H1 (cell line): ENCODE data around the gene HK1. TPM values are rescaled to one million over a fixed set of nuclear protein-coding genes. Genes with fewer than 3 reads are reported as not detected.
A peak's percentile ranks its signal among the peaks of the same experiment; 100 is the strongest.

Source experiments
- CTCF ChIA-PET: fragments of 300-600 bp; sonication (Branson Sonifier 250); formaldehyde crosslinking; loops from one replicate; lab custom pipeline; 2021; ENCODE audit not compliant: partially characterized antibody; lab: Charles Lee
- POLR2A ChIA-PET: fragments of 300-600 bp; sonication (Branson Sonifier 250); formaldehyde crosslinking; loops from one replicate; lab custom pipeline; 2021; ENCODE audit warnings: inconsistent platforms; ENCODE audit not compliant: partially characterized antibody; lab: Charles Lee
- DNase-seq, 2 experiments: peaks; one replicate each; pipeline versions ENCODE4 v3.0.0 to v3.0.0-alpha.2; 2010 to 2022; ENCODE audit warnings: low spot score in 2 of 2, low read depth in 1 of 2, mixed read lengths in 1 of 2
- FAIRE-seq: peaks from 2 replicates; lab custom pipeline; 2011; peaks lifted over from hg19 to GRCh38; lab: Jason Lieb, UNC
- H2AFZ ChIP-seq: 2 replicates; pipeline ENCODE4 v1.8.1; 2012; ENCODE audit warnings: low read length, inconsistent platforms
- H2AK5ac ChIP-seq: 2 replicates; pipeline ENCODE4 v1.6.1; 2013; ENCODE audit warnings: low read depth, low read length
- H2BK120ac ChIP-seq: replicated peaks from 2 replicates; pipeline ENCODE3; 2013; ENCODE audit warnings: low read depth, low read length, inconsistent platforms
- H2BK12ac ChIP-seq: 2 replicates; pipeline ENCODE4 v1.6.1; 2013; ENCODE audit warnings: low read depth, low read length
- H2BK15ac ChIP-seq: 2 replicates; pipeline ENCODE4 v1.6.1; 2013; ENCODE audit warnings: low read length
- H2BK20ac ChIP-seq: 2 replicates; pipeline ENCODE4 v1.6.1; 2013; ENCODE audit warnings: low read length
- H2BK5ac ChIP-seq: 2 replicates; pipeline ENCODE4 v1.6.1; 2013; ENCODE audit warnings: low read depth, low read length
- H3K14ac ChIP-seq: 2 replicates; pipeline ENCODE4 v1.6.1; 2013; ENCODE audit warnings: inconsistent platforms; ENCODE audit not compliant: insufficient read length
- H3K18ac ChIP-seq: 2 replicates; pipeline ENCODE4 v1.6.1; 2013; ENCODE audit warnings: low read length; ENCODE audit errors: extremely low read depth
- H3K23ac ChIP-seq: 2 replicates; pipeline ENCODE4 v1.6.1; 2013; ENCODE audit warnings: inconsistent platforms; ENCODE audit not compliant: insufficient read length
- H3K23me2 ChIP-seq: 2 replicates; pipeline ENCODE4 v1.6.1; 2013; ENCODE audit warnings: low read depth, low read length
- H3K27ac ChIP-seq: 2 replicates; pipeline ENCODE4 v1.6.1; 2011; ENCODE audit warnings: low read depth, low read length, inconsistent platforms
- H3K27me3 ChIP-seq, 4 experiments: replicated peaks in 1 of 4; 1 replicate in 1 of 4; 2 replicates in 3 of 4; pipeline versions ENCODE4 v1.6.1 to v1.8.1; 2011 to 2013; ENCODE audit warnings: low read length in 3 of 4, mild to moderate bottlenecking in 3 of 4, inconsistent platforms in 2 of 4, mixed read lengths in 2 of 4, moderate library complexity in 1 of 4; ENCODE audit not compliant: control insufficient read depth in 3 of 4, insufficient read depth in 3 of 4; ENCODE audit errors: extremely low read depth in 1 of 4
- H3K36me3 ChIP-seq, 4 experiments: 2 replicates each; pipeline versions ENCODE4 v1.6.1 to v1.8.1; 2011 to 2013; ENCODE audit warnings: mild to moderate bottlenecking in 4 of 4, low read length in 3 of 4, moderate library complexity in 2 of 4, control low read depth in 1 of 4, inconsistent platforms in 1 of 4; ENCODE audit not compliant: insufficient read depth in 4 of 4, control insufficient read depth in 2 of 4
- H3K4ac ChIP-seq: replicated peaks from 2 replicates; pipeline ENCODE3; 2013; ENCODE audit warnings: low read length, low read depth, mixed read lengths, inconsistent platforms; ENCODE audit not compliant: insufficient read length
- H3K4me1 ChIP-seq, 4 experiments: replicated peaks in 1 of 4; 1 replicate in 1 of 4; 2 replicates in 3 of 4; pipeline versions ENCODE4 v1.6.1 to v1.8.1; 2011 to 2013; ENCODE audit warnings: low read length in 3 of 4, inconsistent platforms in 2 of 4, mixed read lengths in 1 of 4; ENCODE audit not compliant: insufficient read depth in 4 of 4, control insufficient read depth in 3 of 4
- H3K4me2 ChIP-seq, 2 experiments: 2 replicates each; pipeline versions ENCODE4 v1.6.1 to v1.8.1; 2011 to 2013; ENCODE audit warnings: low read depth in 2 of 2, low read length in 2 of 2, control low read depth in 1 of 2, inconsistent platforms in 1 of 2, mild to moderate bottlenecking in 1 of 2; ENCODE audit not compliant: insufficient read depth in 1 of 2
- H3K4me3 ChIP-seq, 4 experiments: fragments of 200-600, 300-600 bp in 1 of 4; sonication (generic), shearing (Covaris generic), sonication (Bioruptor Twin) in 1 of 4; 2 replicates each; pipeline versions ENCODE4 v1.5.1 to v1.8.1; 2011 to 2016; ENCODE audit warnings: low read length in 4 of 4, low read depth in 3 of 4, control low read depth in 2 of 4, inconsistent platforms in 2 of 4, mild to moderate bottlenecking in 2 of 4, mixed read lengths in 1 of 4, moderate library complexity in 1 of 4; ENCODE audit not compliant: insufficient read depth in 2 of 4; ENCODE audit errors: extremely low read depth in 1 of 4
- H3K56ac ChIP-seq: replicated peaks from 2 replicates; pipeline ENCODE3; 2013; ENCODE audit warnings: low read depth, mild to moderate bottlenecking, mixed read lengths, low read length, inconsistent platforms; ENCODE audit not compliant: insufficient read length
- H3K79me1 ChIP-seq: 2 replicates; pipeline ENCODE4 v1.6.1; 2013; ENCODE audit warnings: low read depth, low read length, control low read depth
- H3K79me2 ChIP-seq, 2 experiments: 2 replicates each; pipeline versions ENCODE4 v1.6.1 to v1.8.1; 2012 to 2013; ENCODE audit warnings: low read length in 2 of 2, mild to moderate bottlenecking in 2 of 2, inconsistent platforms in 1 of 2; ENCODE audit not compliant: insufficient read depth in 2 of 2, control insufficient read depth in 1 of 2
- H3K9ac ChIP-seq, 4 experiments: replicated peaks in 1 of 4; 1 replicate in 1 of 4; 2 replicates in 3 of 4; pipeline versions ENCODE4 v1.6.1 to v1.8.1; 2011 to 2013; ENCODE audit warnings: low read depth in 3 of 4, low read length in 3 of 4, control low read depth in 2 of 4, mild to moderate bottlenecking in 2 of 4, moderate library complexity in 2 of 4, inconsistent platforms in 1 of 4; ENCODE audit errors: extremely low read depth in 1 of 4
- H3K9me3 ChIP-seq, 2 experiments: 2 replicates each; pipeline versions ENCODE4 v1.6.1 to v1.8.1; 2012 to 2013; ENCODE audit warnings: mild to moderate bottlenecking in 2 of 2, moderate library complexity in 2 of 2, control low read depth in 1 of 2, inconsistent platforms in 1 of 2, low read depth in 1 of 2, low read length in 1 of 2, mixed read lengths in 1 of 2; ENCODE audit not compliant: insufficient read depth in 2 of 2
- H4K20me1 ChIP-seq, 2 experiments: replicated peaks in 1 of 2; 2 replicates each; pipeline versions ENCODE3 to v1.8.1; 2011 to 2013; ENCODE audit warnings: inconsistent platforms in 2 of 2, low read length in 2 of 2, mild to moderate bottlenecking in 1 of 2; ENCODE audit not compliant: insufficient read depth in 2 of 2, control insufficient read depth in 1 of 2
- H4K5ac ChIP-seq: 2 replicates; pipeline ENCODE4 v1.6.1; 2013; ENCODE audit warnings: low read length, low read depth, mixed read lengths, inconsistent platforms; ENCODE audit not compliant: insufficient read length
- H4K8ac ChIP-seq: 2 replicates; pipeline ENCODE4 v1.8.0; 2013; ENCODE audit warnings: mild to moderate bottlenecking, moderate library complexity, low read length, inconsistent platforms; ENCODE audit not compliant: insufficient read depth; ENCODE audit errors: extremely low read depth
- H4K91ac ChIP-seq: replicated peaks from 2 replicates; pipeline ENCODE3; 2013; ENCODE audit warnings: low read length, mixed read lengths, inconsistent platforms; ENCODE audit not compliant: insufficient read length
- SP1 ChIP-seq: IDR thresholded peaks from 2 replicates; pipeline ENCODE4 v1.6.1; 2011; ENCODE audit warnings: low read depth, low read length
- TAF7 ChIP-seq: optimal IDR thresholded peaks from 2 replicates; pipeline ENCODE3; 2011; ENCODE audit warnings: low read depth, mild to moderate bottlenecking, inconsistent platforms, low read length, moderate library complexity, borderline replicate concordance
- WGBS, 2 experiments: shearing (Covaris generic) in 1 of 2; methylation state at CpG; one replicate each; pipeline versions ENCODE4 v1.1.6 to v1.1.7; 2013 to 2015; ENCODE audit warnings: low lambda C conversion rate in 2 of 2, mixed read lengths in 2 of 2, inconsistent platforms in 1 of 2, low coverage in 1 of 2, missing lambda C conversion rate in 1 of 2; ENCODE audit not compliant: insufficient replicate concordance in 2 of 2, insufficient coverage in 1 of 2, insufficient read length in 1 of 2; ENCODE audit errors: extremely low coverage in 1 of 2, missing lambda C conversion rate in 1 of 2; 5-methylcytosine and 5-hydroxymethylcytosine counted together
- polyA plus RNA-seq, 7 experiments: library from polyadenylated mRNA; depleted of rRNA in 3 of 7; stranded (reverse) in 5 of 7; unstranded in 2 of 7; fragments of >200 nt in 5 of 7; fragments of 200-250 nt in 2 of 7; gene quantifications; 1 replicate in 5 of 7; 2 replicates in 1 of 7; 4 replicates in 1 of 7; pipeline versions ENCODE4 v1.2.1 to v1.2.3, GENCODE V29; 2011 to 2013; ENCODE audit warnings: missing spikeins in 2 of 7, mixed read lengths in 2 of 7
- total RNA-seq: library from RNA; stranded (reverse); fragmentation: NEBNext Ultra II Directional; extraction: Animal tissue kit (Norgen Biotek cat#: 25700); gene quantifications from 2 replicates; pipeline ENCODE4 v1.2.1, GENCODE V29; 2021

The HK1 gene
- total and polyA plus RNA-seq, 2 of the 8 experiments (the other 6 are each of a cell fraction or from before 2014, with no cell fraction given): 55.8 to 247 TPM

GRCh38 chr10:69394020-69394419, 115.7 kb downstream of the HK1 start:
- POLR2A ChIA-PET: no interaction called here
- TF ChIP-seq SP1 (no peak), TAF7 (no peak)

More at GRCh38 chr10:69394020-69394419, 115.7 kb downstream of the HK1 start:
- H3K79me1 ChIP-seq: 0 out of 2 replicates have a peak, but pooled peaks cover 2% of the 10 kb centered on the region
- no peak overlapping the region for H4K91ac ChIP-seq
- H4K20me1 ChIP-seq: peaks cover 0 to 3% of the 10 kb centered on the region in 2 experiments
- H2BK20ac ChIP-seq: no peak overlapping the region
- no peak overlapping the region for H2BK120ac ChIP-seq
- no peak overlapping the region for H3K4ac ChIP-seq
- H4K8ac ChIP-seq: no peak overlapping the region
- peaks cover 8 to 19% (median 14%) of the 10 kb centered on the region in 4 experiments for H3K4me1 ChIP-seq
- no peak overlapping the region for H2BK15ac ChIP-seq
- no peak overlapping the region for H3K4me2 ChIP-seq
- H2AK5ac ChIP-seq: no peak overlapping the region
- no peak overlapping the region for H2AFZ ChIP-seq
- peak overlapping the region; percentile 26; the same call in 1 of the 2 replicates for H2BK5ac ChIP-seq
- H3K14ac ChIP-seq: no peak overlapping the region
- 100% methylated on average over 1 of the region's 1 CpG; no CpG with 5 or more reads in 1 of the 2 experiments for WGBS, 2 experiments
- no peak overlapping the region for H3K18ac ChIP-seq
- H2BK12ac ChIP-seq: no peak overlapping the region
- no peak overlapping the region for H3K56ac ChIP-seq
- no peak overlapping the region for H4K5ac ChIP-seq
- no peak overlapping the region for H3K9ac ChIP-seq
- no peak overlapping the region for H3K27ac ChIP-seq
- H3K4me3 ChIP-seq: no peak overlapping the region
- H3K9me3 ChIP-seq: no peaks in the 10 kb centered on the region
- DNase-seq (no peak), FAIRE-seq (no peak)
- H3K36me3 ChIP-seq: peaks cover 8 to 36% (median 17%) of the 10 kb centered on the region in 4 experiments
- H3K79me2 ChIP-seq: no peaks in the 10 kb centered on the region
- no peaks in the 10 kb centered on the region for H3K27me3 ChIP-seq
- no peak overlapping the region for H3K23ac ChIP-seq
- CTCF ChIA-PET: interaction anchor here (1.9 to 7.6 kb wide), 3 partner anchors 11 to 157 kb away, joined by 7 to 69 read pairs (median 50); no protein-coding TSS in a partner anchor
- no peaks in the 10 kb centered on the region for H3K23me2 ChIP-seq
